Lower leg skin (tissue), 4 donors: ENCODE measurements around the gene CYFIP2. TPM values are rescaled to one million over a fixed set of nuclear protein-coding genes. Genes with fewer than 3 reads are reported as not detected.

Source experiments
- DNase-seq, 2 donors: peaks; one replicate each; pipeline ENCODE4 v3.0.0-alpha.2; 2019; ENCODE audit warnings: low spot score in 2 of 2
- H3K4me3 ChIP-seq: fragments of 200-600 bp; sonication (generic); 2 replicates; pipeline ENCODE4 v1.5.1; 2017; ENCODE audit warnings: mild to moderate bottlenecking, low read depth; ENCODE audit not compliant: poor library complexity, severe bottlenecking
- POLR2A ChIP-seq, 2 donors: fragments of 450-650 bp; IDR thresholded peaks; one replicate each; pipeline ENCODE4 v1.6.1; 2016 to 2017; ENCODE audit warnings: antibody characterized with exemption in 2 of 2, mild to moderate bottlenecking in 1 of 2, moderate library complexity in 1 of 2
- WGBS, 2 donors: methylation state at CpG; one replicate each; pipeline ENCODE4 v1.1.5; 2018; 5-methylcytosine and 5-hydroxymethylcytosine counted together
- intact Hi-C: fragments of 100-400 bp; cut with DNase I; formaldehyde crosslinking; loops from one replicate; pipeline ENCODE4 v1.15.0; 2023; ENCODE audit warnings: low total_unique reads
- total RNA-seq, 4 donors: library from RNA; depleted of rRNA; stranded (reverse); fragments of >200 nt; gene quantifications; one replicate each; pipeline ENCODE4 v1.1.0, GENCODE V29; 2016
- TF ChIP-seq, protein P1 (sequence below), 3 donors: fragments of 450-650 bp; IDR thresholded peaks; one replicate each; pipeline ENCODE4 v1.5.1; 2016; ENCODE audit warnings: antibody characterized with exemption in 3 of 3, mild to moderate bottlenecking in 3 of 3, moderate library complexity in 2 of 3

The CYFIP2 gene
- total RNA-seq, 4 donors from 2014 or later = 3.2 to 16.2 (median 7.0) TPM

DNA sequence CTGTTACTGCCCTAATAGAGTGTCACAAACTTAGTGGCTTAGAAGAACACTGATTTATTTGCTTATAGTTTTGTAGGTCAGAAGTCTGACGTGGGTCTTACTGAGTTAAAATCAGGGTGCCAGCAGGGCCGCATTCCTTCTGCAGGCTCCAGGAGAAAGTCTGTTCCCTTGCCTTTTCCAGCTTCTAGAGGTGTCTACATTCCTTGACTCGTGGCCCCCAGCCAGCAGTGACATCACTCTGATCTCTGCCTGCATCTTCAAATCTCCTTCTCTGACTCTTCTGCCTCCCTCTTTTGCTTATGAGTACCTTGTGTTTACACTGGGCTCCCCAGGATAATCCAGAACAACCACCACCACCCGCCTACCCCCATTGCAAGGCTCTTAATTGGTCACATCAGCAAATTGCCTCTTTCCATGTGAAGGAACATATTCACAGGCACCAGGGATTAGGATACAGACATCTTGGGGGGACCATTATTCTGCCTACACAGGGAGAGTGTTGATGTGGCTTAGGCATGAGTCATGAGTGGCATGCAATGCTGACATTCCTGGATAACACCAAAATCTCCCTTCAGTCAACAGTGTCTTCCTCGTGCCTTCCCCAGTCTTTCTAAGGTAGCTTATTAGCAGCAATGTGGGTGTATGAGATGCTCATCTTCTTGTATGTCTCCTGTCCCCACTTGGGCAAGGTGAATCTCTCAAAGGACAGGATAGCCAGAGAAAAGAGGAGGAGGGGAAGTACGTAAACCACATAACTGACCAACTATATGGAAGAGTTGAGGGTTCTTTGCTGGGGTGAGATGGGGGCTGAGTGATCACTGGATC, 24.4 kb downstream of the CYFIP2 start:
- WGBS, 2 donors = 68 to 72% methylated on average over 6 of the region's 6 CpGs
- H3K4me3 ChIP-seq = no peak overlapping the region
- DNase-seq = no peak
- intact Hi-C loops = no loop called here
- TF ChIP-seq, protein P1, sequence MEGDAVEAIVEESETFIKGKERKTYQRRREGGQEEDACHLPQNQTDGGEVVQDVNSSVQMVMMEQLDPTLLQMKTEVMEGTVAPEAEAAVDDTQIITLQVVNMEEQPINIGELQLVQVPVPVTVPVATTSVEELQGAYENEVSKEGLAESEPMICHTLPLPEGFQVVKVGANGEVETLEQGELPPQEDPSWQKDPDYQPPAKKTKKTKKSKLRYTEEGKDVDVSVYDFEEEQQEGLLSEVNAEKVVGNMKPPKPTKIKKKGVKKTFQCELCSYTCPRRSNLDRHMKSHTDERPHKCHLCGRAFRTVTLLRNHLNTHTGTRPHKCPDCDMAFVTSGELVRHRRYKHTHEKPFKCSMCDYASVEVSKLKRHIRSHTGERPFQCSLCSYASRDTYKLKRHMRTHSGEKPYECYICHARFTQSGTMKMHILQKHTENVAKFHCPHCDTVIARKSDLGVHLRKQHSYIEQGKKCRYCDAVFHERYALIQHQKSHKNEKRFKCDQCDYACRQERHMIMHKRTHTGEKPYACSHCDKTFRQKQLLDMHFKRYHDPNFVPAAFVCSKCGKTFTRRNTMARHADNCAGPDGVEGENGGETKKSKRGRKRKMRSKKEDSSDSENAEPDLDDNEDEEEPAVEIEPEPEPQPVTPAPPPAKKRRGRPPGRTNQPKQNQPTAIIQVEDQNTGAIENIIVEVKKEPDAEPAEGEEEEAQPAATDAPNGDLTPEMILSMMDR (IDR thresholded peaks at IDR 0.05) = no peak
- no peak for TF ChIP-seq POLR2A (IDR thresholded peaks at IDR 0.05)

- no peak overlapping the region for H3K4me3 ChIP-seq
- TF ChIP-seq, protein P1 (IDR thresholded peaks at IDR 0.05) = no peak
- TF ChIP-seq POLR2A (IDR thresholded peaks at IDR 0.05) = no peak
- intact Hi-C loops = no loop called here
- no peak for DNase-seq
- WGBS, 2 donors = 64% methylated on average over 10 of the region's 10 CpGs
Measured at GRCh38 chr5:157290981-157291711, 25.2 kb downstream of the CYFIP2 start.

- no peak for TF ChIP-seq POLR2A (IDR thresholded peaks at IDR 0.05)
- TF ChIP-seq, protein P1 (IDR thresholded peaks at IDR 0.05) = no peak
- intact Hi-C loops = no loop called here
- H3K4me3 ChIP-seq = no peak overlapping the region
- DNase-seq = no peak
- 85% methylated on average over 3 of the region's 3 CpGs for WGBS, 2 donors
Measured at GRCh38 chr5:157292599-157292998, 26.7 kb downstream of the CYFIP2 start.

GRCh38 chr5:157294407-157295091, 28.6 kb downstream of the CYFIP2 start:
- 86 to 87% methylated on average over 7 of the region's 7 CpGs for WGBS, 2 donors
- intact Hi-C loops = no loop called here
- no peak overlapping the region for H3K4me3 ChIP-seq
- TF ChIP-seq POLR2A (IDR thresholded peaks at IDR 0.05) = no peak
- no peak for DNase-seq

DNA sequence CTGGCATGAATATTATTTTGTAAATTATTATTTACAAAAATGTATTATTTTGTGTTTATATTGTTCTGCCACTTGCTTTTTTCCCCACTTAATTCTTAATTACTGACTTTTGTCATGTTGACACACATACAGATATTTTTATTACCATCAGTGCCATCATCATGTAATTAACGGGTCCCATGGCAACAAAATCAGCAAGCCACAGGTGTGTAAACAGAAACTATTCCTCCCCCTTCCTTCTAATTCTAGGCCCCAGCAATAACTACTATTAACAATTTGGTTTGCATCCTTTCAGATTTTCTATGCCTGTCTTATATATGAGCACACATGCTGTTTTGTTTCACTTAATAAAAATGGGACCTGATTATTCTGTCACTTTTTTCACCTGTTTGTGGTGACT, 29.3 kb downstream of the CYFIP2 start:
- no peak overlapping the region for H3K4me3 ChIP-seq
- TF ChIP-seq POLR2A (IDR thresholded peaks at IDR 0.05) = no peak
- TF ChIP-seq, protein P1 (IDR thresholded peaks at IDR 0.05) = no peak
- WGBS, 2 donors = 29 to 42% methylated on average over 1 of the region's 1 CpG
- no peak for DNase-seq
- intact Hi-C loops = no loop called here

DNA sequence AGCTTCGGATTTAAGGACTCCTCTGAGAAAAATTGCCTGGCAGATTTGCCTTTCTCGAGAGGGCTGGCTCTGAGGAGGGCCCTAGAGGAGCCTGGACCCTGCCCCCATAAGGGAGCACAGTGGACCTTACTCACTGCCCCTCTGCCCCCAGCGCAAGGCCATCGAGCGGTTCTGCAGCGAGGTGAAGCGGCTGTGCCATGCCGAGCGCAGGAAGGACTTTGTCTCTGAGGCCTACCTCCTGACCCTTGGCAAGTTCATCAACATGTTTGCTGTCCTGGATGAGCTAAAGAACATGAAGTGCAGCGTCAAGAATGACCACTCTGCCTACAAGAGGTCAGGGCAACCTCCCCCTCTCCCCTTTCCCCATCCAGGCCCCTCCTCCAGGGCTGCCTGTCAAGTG, 34.6 kb downstream of the CYFIP2 start:
- DNase-seq = no peak
- intact Hi-C loops = no loop called here
- no peak for TF ChIP-seq POLR2A (IDR thresholded peaks at IDR 0.05)
- TF ChIP-seq, protein P1 (IDR thresholded peaks at IDR 0.05) = no peak
- WGBS, 2 donors = 90 to 91% methylated on average over 10 of the region's 10 CpGs
- H3K4me3 ChIP-seq = no peak overlapping the region
